ENCODE results near the gene FN3K.

DNA sequence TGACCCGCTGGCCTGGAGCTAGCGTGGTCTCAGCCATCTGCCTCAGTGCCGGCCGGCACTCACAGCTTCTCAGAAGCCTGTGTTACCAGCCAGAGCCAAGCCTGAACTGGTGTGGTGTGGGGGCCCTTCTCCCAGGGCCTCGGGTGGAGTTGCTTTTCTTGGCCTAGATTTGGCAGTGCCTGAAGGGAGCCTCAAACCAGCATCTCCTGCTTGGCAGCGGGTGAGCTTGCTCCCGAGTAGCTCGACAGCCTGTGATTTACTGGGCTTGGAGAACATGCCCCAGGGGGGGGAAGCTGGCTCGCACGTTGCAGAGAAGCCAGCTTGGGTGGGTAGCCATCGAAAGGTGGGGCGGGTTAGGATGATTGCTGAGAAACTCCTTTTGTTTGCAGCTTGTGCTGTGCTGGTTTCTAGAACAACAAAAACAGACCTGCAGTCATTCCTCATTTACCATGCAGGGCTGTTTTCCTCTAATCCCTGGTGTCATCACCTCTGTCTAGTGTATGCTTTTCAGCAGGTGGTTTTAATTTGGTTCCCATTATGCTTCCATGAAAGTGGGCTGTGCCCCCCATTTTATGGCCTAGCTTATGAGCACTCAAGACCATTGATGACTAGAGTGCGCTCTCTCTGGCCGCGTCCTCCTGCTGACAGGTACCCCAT is 58.7 kb downstream of the FN3K start:
- TF ChIP-seq, protein P1, sequence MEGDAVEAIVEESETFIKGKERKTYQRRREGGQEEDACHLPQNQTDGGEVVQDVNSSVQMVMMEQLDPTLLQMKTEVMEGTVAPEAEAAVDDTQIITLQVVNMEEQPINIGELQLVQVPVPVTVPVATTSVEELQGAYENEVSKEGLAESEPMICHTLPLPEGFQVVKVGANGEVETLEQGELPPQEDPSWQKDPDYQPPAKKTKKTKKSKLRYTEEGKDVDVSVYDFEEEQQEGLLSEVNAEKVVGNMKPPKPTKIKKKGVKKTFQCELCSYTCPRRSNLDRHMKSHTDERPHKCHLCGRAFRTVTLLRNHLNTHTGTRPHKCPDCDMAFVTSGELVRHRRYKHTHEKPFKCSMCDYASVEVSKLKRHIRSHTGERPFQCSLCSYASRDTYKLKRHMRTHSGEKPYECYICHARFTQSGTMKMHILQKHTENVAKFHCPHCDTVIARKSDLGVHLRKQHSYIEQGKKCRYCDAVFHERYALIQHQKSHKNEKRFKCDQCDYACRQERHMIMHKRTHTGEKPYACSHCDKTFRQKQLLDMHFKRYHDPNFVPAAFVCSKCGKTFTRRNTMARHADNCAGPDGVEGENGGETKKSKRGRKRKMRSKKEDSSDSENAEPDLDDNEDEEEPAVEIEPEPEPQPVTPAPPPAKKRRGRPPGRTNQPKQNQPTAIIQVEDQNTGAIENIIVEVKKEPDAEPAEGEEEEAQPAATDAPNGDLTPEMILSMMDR (conservative IDR thresholded peaks at IDR 0.05; ENCODE audit: low read length) = no peak
- no peak for TF ChIP-seq EZH2phosphoT487 (IDR thresholded peaks at IDR 0.05; ENCODE audit: borderline replicate concordance)

All from Loucy (cell line).